Endothelial cell of umbilical vein (primary cell): Measurements from ENCODE around the gene SGF29.

Source experiments
- EZH2 ChIP-seq: IDR thresholded peaks from 2 replicates; pipeline ENCODE4 v1.6.1; 2012; ENCODE audit warnings: borderline replicate concordance, low read depth, mild to moderate bottlenecking, moderate library complexity, low read length, inconsistent platforms; ENCODE audit not compliant: severe bottlenecking
- JUN ChIP-seq: IDR thresholded peaks from 2 replicates; pipeline ENCODE4 v1.6.1; 2011; ENCODE audit warnings: borderline replicate concordance, low read depth; ENCODE audit not compliant: insufficient read length, insufficient read depth
- MAX ChIP-seq: IDR thresholded peaks from 2 replicates; pipeline ENCODE4 v1.6.1; 2011; ENCODE audit not compliant: insufficient read depth, insufficient read length
- POLR2A ChIP-seq: IDR thresholded peaks from 2 replicates; pipeline ENCODE4 v1.6.1; 2012; ENCODE audit warnings: low read depth, mild to moderate bottlenecking, control low read depth, low read length
- POLR2AphosphoS5 ChIP-seq: IDR thresholded peaks from 2 replicates; pipeline ENCODE4 v1.6.1; 2012; ENCODE audit warnings: low read depth, mild to moderate bottlenecking, control low read depth, low read length, moderate library complexity; ENCODE audit not compliant: insufficient read depth
- TF ChIP-seq, protein P1 (sequence below), 2 donors: IDR thresholded peaks; 1 replicate in 1 of 2; 2 replicates in 1 of 2; pipeline ENCODE4 v1.5.1; 2011; ENCODE audit warnings: low read length in 2 of 2, mild to moderate bottlenecking in 2 of 2, moderate library complexity in 2 of 2, control low read depth in 1 of 2, inconsistent platforms in 1 of 2, low read depth in 1 of 2; ENCODE audit not compliant: insufficient read depth in 1 of 2; ENCODE audit errors: extremely low read depth in 1 of 2

DNA sequence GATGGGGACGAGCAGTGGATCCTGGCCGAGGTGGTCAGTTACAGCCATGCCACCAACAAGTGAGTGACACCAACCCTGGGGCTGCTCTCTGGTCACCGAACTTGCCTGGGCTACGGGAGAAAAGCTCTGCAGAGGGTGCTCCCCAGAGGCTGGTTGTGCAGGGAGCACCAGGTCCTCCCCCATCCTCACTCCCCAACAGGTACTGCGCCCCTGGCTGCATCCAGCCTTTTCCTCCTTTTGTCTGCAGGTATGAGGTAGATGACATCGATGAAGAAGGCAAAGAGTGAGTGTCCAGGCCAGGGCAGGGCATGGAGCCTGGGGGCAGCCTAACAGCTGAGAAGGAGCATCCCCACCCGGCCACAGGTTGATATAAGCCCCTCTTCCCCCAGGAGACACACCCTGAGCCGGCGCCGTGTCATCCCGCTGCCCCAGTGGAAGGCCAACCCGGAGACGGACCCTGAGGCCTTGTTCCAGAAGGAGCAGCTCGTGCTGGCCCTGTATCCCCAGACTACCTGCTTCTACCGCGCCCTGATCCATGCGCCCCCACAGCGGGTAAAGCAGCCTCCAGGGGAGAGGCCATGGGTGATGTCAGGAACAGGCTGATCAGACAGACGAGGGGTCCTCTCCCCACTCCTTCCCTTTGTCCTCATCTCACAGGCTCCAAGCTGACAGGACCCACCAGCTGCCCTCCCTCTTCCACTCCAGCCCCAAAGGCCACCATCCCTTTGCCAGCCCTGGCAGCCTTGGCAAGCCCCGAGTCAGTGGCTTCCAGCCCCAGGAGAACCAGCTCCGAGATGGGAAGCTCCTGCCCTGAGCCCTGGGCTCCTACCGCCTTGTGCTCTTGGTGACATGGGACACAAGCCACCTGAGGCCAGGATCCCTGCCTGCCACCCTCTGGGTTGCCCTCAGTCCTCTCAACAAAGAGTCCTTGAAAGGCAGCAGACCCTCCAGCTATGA is 36.9 kb downstream of the SGF29 start:
- TF ChIP-seq MAX (no peak), POLR2AphosphoS5 (no peak), JUN (no peak), EZH2 (no peak), POLR2A (no peak)
- TF ChIP-seq, protein P1, sequence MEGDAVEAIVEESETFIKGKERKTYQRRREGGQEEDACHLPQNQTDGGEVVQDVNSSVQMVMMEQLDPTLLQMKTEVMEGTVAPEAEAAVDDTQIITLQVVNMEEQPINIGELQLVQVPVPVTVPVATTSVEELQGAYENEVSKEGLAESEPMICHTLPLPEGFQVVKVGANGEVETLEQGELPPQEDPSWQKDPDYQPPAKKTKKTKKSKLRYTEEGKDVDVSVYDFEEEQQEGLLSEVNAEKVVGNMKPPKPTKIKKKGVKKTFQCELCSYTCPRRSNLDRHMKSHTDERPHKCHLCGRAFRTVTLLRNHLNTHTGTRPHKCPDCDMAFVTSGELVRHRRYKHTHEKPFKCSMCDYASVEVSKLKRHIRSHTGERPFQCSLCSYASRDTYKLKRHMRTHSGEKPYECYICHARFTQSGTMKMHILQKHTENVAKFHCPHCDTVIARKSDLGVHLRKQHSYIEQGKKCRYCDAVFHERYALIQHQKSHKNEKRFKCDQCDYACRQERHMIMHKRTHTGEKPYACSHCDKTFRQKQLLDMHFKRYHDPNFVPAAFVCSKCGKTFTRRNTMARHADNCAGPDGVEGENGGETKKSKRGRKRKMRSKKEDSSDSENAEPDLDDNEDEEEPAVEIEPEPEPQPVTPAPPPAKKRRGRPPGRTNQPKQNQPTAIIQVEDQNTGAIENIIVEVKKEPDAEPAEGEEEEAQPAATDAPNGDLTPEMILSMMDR (IDR thresholded peaks at IDR 0.05; ENCODE audit: extremely low read depth in 1 of 2, insufficient read depth in 1 of 2, low read depth in 1 of 2, low read length in 2 of 2): no peak
